ENCODE measurements around the gene EMP3. TPM values are rescaled to one million over a fixed set of nuclear protein-coding genes. Genes with fewer than 3 reads are reported as not detected.

EMP3 gene
- total and polyA plus RNA-seq, 2 experiments from 2014 or later, result 68.4 to 381 TPM

- DNase-seq (ENCODE audit: low spot score), result no peak
- Histone ChIP-seq H3K4me3 (no peak overlapping the region), H3K9me2 (replicated peaks; ENCODE audit: insufficient read depth) (no peaks in the 10 kb centered on the region), H4K20me1 (ENCODE audit: insufficient read depth, poor library complexity, severe bottlenecking) (no peaks in the 10 kb centered on the region), H3K4me1 (ENCODE audit: insufficient read depth) (no peaks in the 10 kb centered on the region), H2AFZ (no peak overlapping the region), H3K4me2 (no peak overlapping the region), H3K27ac (no peak overlapping the region), H3K9me3 (ENCODE audit: low read depth) (no peaks in the 10 kb centered on the region), H3K36me3 (replicated peaks; ENCODE audit: insufficient read depth, low read depth) (no peaks in the 10 kb centered on the region), H3K79me2 (no peaks in the 10 kb centered on the region), H3K27me3 (no peaks in the 10 kb centered on the region)
- TF ChIP-seq CTCF (IDR thresholded peaks at IDR 0.05; ENCODE audit: poor library complexity) (no peak), EZH2 (IDR thresholded peaks at IDR 0.05; ENCODE audit: borderline replicate concordance) (no peak), EZH2phosphoT487 (IDR thresholded peaks at IDR 0.05; ENCODE audit: low read depth, severe bottlenecking, unreplicated experiment) (no peak)
- WGBS (ENCODE audit: low lambda C conversion rate, missing lambda C conversion rate), result 93% methylated on average over 23 of the region's 23 CpGs
Observed at GRCh38 chr19:48342841-48343540, 17.6 kb downstream of the EMP3 start.

GRCh38 chr19:48344892-48345291, 19.5 kb downstream of the EMP3 start:
- H3K4me1 ChIP-seq (ENCODE audit: insufficient read depth), result no peaks in the 10 kb centered on the region
- H3K79me2 ChIP-seq, result no peaks in the 10 kb centered on the region
- no peak overlapping the region for H3K4me2 ChIP-seq
- 98% methylated on average over 6 of the region's 6 CpGs for WGBS (ENCODE audit: low lambda C conversion rate, missing lambda C conversion rate)
- H2AFZ ChIP-seq, result no peak overlapping the region
- H3K27ac ChIP-seq, result no peak overlapping the region
- H3K4me3 ChIP-seq, result no peak overlapping the region
- H4K20me1 ChIP-seq (ENCODE audit: insufficient read depth, poor library complexity, severe bottlenecking), result no peaks in the 10 kb centered on the region
- H3K9me3 ChIP-seq (ENCODE audit: low read depth), result no peaks in the 10 kb centered on the region
- no peak for DNase-seq (ENCODE audit: low spot score)
- no peaks in the 10 kb centered on the region for H3K27me3 ChIP-seq
- no peak for TF ChIP-seq EZH2 (IDR thresholded peaks at IDR 0.05; ENCODE audit: borderline replicate concordance)
- TF ChIP-seq EZH2phosphoT487 (IDR thresholded peaks at IDR 0.05; ENCODE audit: low read depth, severe bottlenecking, unreplicated experiment), result no peak
- no peak for TF ChIP-seq CTCF (IDR thresholded peaks at IDR 0.05; ENCODE audit: poor library complexity)
- H3K9me2 ChIP-seq (replicated peaks; ENCODE audit: insufficient read depth), result no peaks in the 10 kb centered on the region
- no peaks in the 10 kb centered on the region for H3K36me3 ChIP-seq (replicated peaks; ENCODE audit: insufficient read depth, low read depth)

GRCh38 chr19:48346191-48346590, 20.8 kb downstream of the EMP3 start:
- WGBS (ENCODE audit: low lambda C conversion rate, missing lambda C conversion rate), result 87% methylated on average over 2 of the region's 2 CpGs
- no peaks in the 10 kb centered on the region for H3K9me2 ChIP-seq (replicated peaks; ENCODE audit: insufficient read depth)
- H2AFZ ChIP-seq, result no peak overlapping the region
- H3K36me3 ChIP-seq (replicated peaks; ENCODE audit: insufficient read depth, low read depth), result no peaks in the 10 kb centered on the region
- no peak overlapping the region for H3K4me2 ChIP-seq
- no peaks in the 10 kb centered on the region for H3K79me2 ChIP-seq
- no peaks in the 10 kb centered on the region for H4K20me1 ChIP-seq (ENCODE audit: insufficient read depth, poor library complexity, severe bottlenecking)
- H3K27ac ChIP-seq, result no peak overlapping the region
- no peak for DNase-seq (ENCODE audit: low spot score)
- TF ChIP-seq EZH2 (IDR thresholded peaks at IDR 0.05; ENCODE audit: borderline replicate concordance) (no peak), EZH2phosphoT487 (IDR thresholded peaks at IDR 0.05; ENCODE audit: low read depth, severe bottlenecking, unreplicated experiment) (no peak), CTCF (IDR thresholded peaks at IDR 0.05; ENCODE audit: poor library complexity) (no peak)
- no peak overlapping the region for H3K4me3 ChIP-seq
- no peaks in the 10 kb centered on the region for H3K9me3 ChIP-seq (ENCODE audit: low read depth)
- no peaks in the 10 kb centered on the region for H3K4me1 ChIP-seq (ENCODE audit: insufficient read depth)
- H3K27me3 ChIP-seq, result no peaks in the 10 kb centered on the region
